IMR-90 (cell line): ENCODE measurements around the gene PRIMA1. TPM values are rescaled to one million over a fixed set of nuclear protein-coding genes. Genes with fewer than 3 reads are reported as not detected.

Experiments
- ATAC-seq: fragments of 200-7000 bp; cut with Tn5 transposase; 2 replicates; pipeline ENCODE4 v1.9.1; 2020; ENCODE audit warnings: low read depth, mild to moderate bottlenecking, moderate library complexity
- BruUV-seq: library from RNA; stranded (reverse); fragments of 400-500 nt; replicated peaks from 2 replicates; lab custom pipeline; 2021; lab: Mats Ljungman, UMichigan
- CTCF ChIA-PET: fragments of 300-600 bp; formaldehyde crosslinking; extraction: SDS; loops from one replicate; lab custom pipeline; 2021; ENCODE audit warnings: antibody characterized with exemption; lab: Yijun Ruan, JAX
- POLR2A ChIA-PET: fragments of 300-600 bp; sonication (Branson Sonifier 250); formaldehyde crosslinking; loops from one replicate; lab custom pipeline; 2022; ENCODE audit warnings: antibody characterized with exemption; ENCODE audit not compliant: unreplicated experiment; lab: Charles Lee
- DNase-seq: peaks from one replicate; pipeline ENCODE4 v3.0.0; 2013
- H2AFZ ChIP-seq: replicated peaks from 2 replicates; pipeline ENCODE3; 2013; ENCODE audit warnings: low read length, mild to moderate bottlenecking; ENCODE audit not compliant: poor library complexity
- H2AK5ac ChIP-seq: 2 replicates; pipeline ENCODE4 v1.6.1; 2013; ENCODE audit warnings: low read depth, low read length, inconsistent platforms
- H2AK9ac ChIP-seq: replicated peaks from 2 replicates; pipeline ENCODE3; 2013; ENCODE audit warnings: mild to moderate bottlenecking, low read depth, low read length, moderate library complexity; ENCODE audit not compliant: poor library complexity
- H2BK120ac ChIP-seq: 2 replicates; pipeline ENCODE4 v1.6.1; 2013; ENCODE audit warnings: low read depth, low read length, inconsistent platforms
- H2BK15ac ChIP-seq: 3 replicates; pipeline ENCODE4 v1.6.1; 2013; ENCODE audit warnings: low read depth, low read length, inconsistent platforms
- H2BK20ac ChIP-seq: 2 replicates; pipeline ENCODE4 v1.6.1; 2013; ENCODE audit warnings: low read depth, mild to moderate bottlenecking, inconsistent platforms, low read length, moderate library complexity
- H2BK5ac ChIP-seq: 2 replicates; pipeline ENCODE4 v1.6.1; 2013; ENCODE audit warnings: mild to moderate bottlenecking, low read depth, low read length, inconsistent platforms; ENCODE audit not compliant: poor library complexity, severe bottlenecking
- H3K14ac ChIP-seq: replicated peaks from 2 replicates; pipeline ENCODE4 v1.6.1; 2013; ENCODE audit warnings: low read depth, low read length, inconsistent platforms
- H3K18ac ChIP-seq: 2 replicates; pipeline ENCODE4 v1.6.1; 2013; ENCODE audit warnings: low read depth, low read length, control low read depth
- H3K23ac ChIP-seq: 2 replicates; pipeline ENCODE4 v1.6.1; 2013; ENCODE audit warnings: low read depth, low read length, inconsistent platforms
- H3K27ac ChIP-seq: 2 replicates; pipeline ENCODE4 v1.5.1; 2013; ENCODE audit warnings: mild to moderate bottlenecking, control low read depth, low read length; ENCODE audit not compliant: insufficient read depth
- H3K27me3 ChIP-seq: 2 replicates; pipeline ENCODE4 v1.6.1; 2013; ENCODE audit warnings: low read length; ENCODE audit not compliant: control insufficient read depth, insufficient read depth
- H3K36me3 ChIP-seq: 2 replicates; pipeline ENCODE4 v1.6.1; 2013; ENCODE audit warnings: low read length, mixed read lengths; ENCODE audit not compliant: control insufficient read depth, insufficient read depth
- H3K4ac ChIP-seq: 2 replicates; pipeline ENCODE4 v1.6.1; 2013; ENCODE audit warnings: low read depth, low read length, inconsistent platforms
- H3K4me1 ChIP-seq: 2 replicates; pipeline ENCODE4 v1.6.1; 2013; ENCODE audit warnings: low read length, mixed read lengths; ENCODE audit not compliant: control insufficient read depth, insufficient read depth
- H3K4me2 ChIP-seq: 2 replicates; pipeline ENCODE4 v1.6.1; 2013; ENCODE audit warnings: low read depth, mild to moderate bottlenecking, control low read depth, low read length, moderate library complexity
- H3K4me3 ChIP-seq: 2 replicates; pipeline ENCODE4 v1.5.1; 2013; ENCODE audit warnings: low read depth, mild to moderate bottlenecking, control low read depth, low read length, moderate library complexity; ENCODE audit not compliant: insufficient read depth
- H3K56ac ChIP-seq: 2 replicates; pipeline ENCODE4 v1.6.1; 2013; ENCODE audit warnings: low read length, inconsistent platforms; ENCODE audit not compliant: insufficient read depth; ENCODE audit errors: extremely low read depth
- H3K79me1 ChIP-seq, 2 experiments: 2 replicates each; pipeline ENCODE4 v1.6.1; 2013; ENCODE audit warnings: low read length in 2 of 2, inconsistent platforms in 1 of 2, low read depth in 1 of 2
- H3K9ac ChIP-seq: 2 replicates; pipeline ENCODE4 v1.6.1; 2013; ENCODE audit warnings: low read depth, low read length, control low read depth
- H3K9me1 ChIP-seq: 2 replicates; pipeline ENCODE4 v1.6.1; 2013; ENCODE audit warnings: low read length, inconsistent platforms; ENCODE audit not compliant: insufficient read depth
- H3K9me3 ChIP-seq: 2 replicates; pipeline ENCODE4 v1.6.1; 2013; ENCODE audit warnings: low read length; ENCODE audit not compliant: control insufficient read depth, insufficient read depth
- H4K20me1 ChIP-seq: 2 replicates; pipeline ENCODE4 v1.6.1; 2013; ENCODE audit warnings: low read length, inconsistent platforms; ENCODE audit not compliant: insufficient read depth
- H4K5ac ChIP-seq: 2 replicates; pipeline ENCODE4 v1.6.1; 2013; ENCODE audit warnings: mild to moderate bottlenecking, low read depth, low read length, control low read depth
- H4K8ac ChIP-seq, 2 experiments: 2 replicates each; pipeline ENCODE4 v1.6.1; 2013; ENCODE audit warnings: low read depth in 2 of 2, low read length in 2 of 2, control low read depth in 1 of 2, inconsistent platforms in 1 of 2
- H4K91ac ChIP-seq: 2 replicates; pipeline ENCODE4 v1.6.1; 2013; ENCODE audit warnings: low read depth, low read length, inconsistent platforms; ENCODE audit not compliant: insufficient read depth
- BHLHE40 ChIP-seq: fragments of 150-350 bp; IDR thresholded peaks from 2 replicates; pipeline ENCODE4 v1.6.1; 2016; ENCODE audit warnings: mild to moderate bottlenecking, low read depth, low read length
- CEBPB ChIP-seq: IDR thresholded peaks from 2 replicates; pipeline ENCODE4 v1.6.1; 2012; ENCODE audit warnings: low read depth, low read length, improper control_type of control experiment
- CHD1 ChIP-seq: IDR thresholded peaks from 2 replicates; pipeline ENCODE4 v1.6.1; 2012; ENCODE audit warnings: low read depth, low read length, improper control_type of control experiment
- ELK1 ChIP-seq: fragments of 150-350 bp; IDR thresholded peaks from 2 replicates; pipeline ENCODE4 v1.6.1; 2016; ENCODE audit warnings: low read depth, mild to moderate bottlenecking, low read length, moderate library complexity, borderline replicate concordance
- FOS ChIP-seq: fragments of 150-350 bp; IDR thresholded peaks from 2 replicates; pipeline ENCODE4 v1.6.1; 2016; ENCODE audit warnings: low read depth, low read length
- MAFK ChIP-seq: IDR thresholded peaks from 2 replicates; pipeline ENCODE4 v1.6.1; 2012; ENCODE audit warnings: low read depth, low read length, improper control_type of control experiment
- MAZ ChIP-seq: IDR thresholded peaks from 2 replicates; pipeline ENCODE4 v1.6.1; 2012; ENCODE audit warnings: low read depth, mild to moderate bottlenecking, low read length, improper control_type of control experiment, moderate library complexity, borderline replicate concordance
- MXI1 ChIP-seq: IDR thresholded peaks from 2 replicates; pipeline ENCODE4 v1.6.1; 2012; ENCODE audit warnings: low read depth, mild to moderate bottlenecking, low read length, moderate library complexity, borderline replicate concordance
- NFE2L2 ChIP-seq: fragments of 150-350 bp; IDR thresholded peaks from 2 replicates; pipeline ENCODE4 v1.6.1; 2016; ENCODE audit warnings: low read depth, mild to moderate bottlenecking, low read length
- POLR2A ChIP-seq: IDR thresholded peaks from 2 replicates; pipeline ENCODE4 v1.6.1; 2012; ENCODE audit warnings: mild to moderate bottlenecking, low read depth, low read length
- RAD21 ChIP-seq: IDR thresholded peaks from 2 replicates; pipeline ENCODE4 v1.6.1; 2012; ENCODE audit warnings: low read length, improper control_type of control experiment
- RCOR1 ChIP-seq: IDR thresholded peaks from 2 replicates; pipeline ENCODE4 v1.6.1; 2012; ENCODE audit warnings: mild to moderate bottlenecking, low read length, improper control_type of control experiment; ENCODE audit not compliant: insufficient replicate concordance
- RFX5 ChIP-seq: IDR thresholded peaks from 2 replicates; pipeline ENCODE4 v1.8.0; 2012; ENCODE audit warnings: low read depth, mild to moderate bottlenecking, low read length, moderate library complexity
- SMC3 ChIP-seq: fragments of 150-350 bp; IDR thresholded peaks from 2 replicates; pipeline ENCODE4 v1.6.1; 2016; ENCODE audit warnings: low read depth, mild to moderate bottlenecking, antibody characterized with exemption, low read length, moderate library complexity
- USF2 ChIP-seq: fragments of 150-350 bp; IDR thresholded peaks from 2 replicates; pipeline ENCODE4 v1.6.1; 2017; ENCODE audit warnings: mild to moderate bottlenecking, antibody characterized with exemption, low read length, low read depth
- WGBS, 2 experiments: methylation state at CpG; one replicate each; pipeline versions ENCODE4 v1.1.5 to v1.1.7; 2013; ENCODE audit warnings: missing lambda C conversion rate in 2 of 2; ENCODE audit not compliant: insufficient read length in 1 of 2; ENCODE audit errors: extremely low coverage in 2 of 2; 5-methylcytosine and 5-hydroxymethylcytosine counted together
- dilution Hi-C: fragments of 300-500 bp; cut with HindIII; formaldehyde crosslinking; loops from one replicate; pipeline ENCODE4 v1.14.3; 2018; ENCODE audit warnings: low sequenced_read_pairs; ENCODE audit not compliant: unreplicated experiment
- in situ Hi-C: fragments of 300-500 bp; cut with MboI; formaldehyde crosslinking; loops from 3 replicates; pipeline ENCODE4 v1.14.3; 2019; ENCODE audit warnings: low sequenced_read_pairs, inconsistent platforms, mixed read lengths
- intact Hi-C: fragments of 100-400 bp; cut with micrococcal nuclease; formaldehyde crosslinking; loops from 2 replicates; pipeline ENCODE4 v1.10.0; 2022
- polyA plus RNA-seq, 3 experiments: library from polyadenylated mRNA; depleted of rRNA; stranded (reverse); fragments of >200 nt; gene quantifications; 2 replicates each; pipeline ENCODE4 v1.2.3, GENCODE V29; 2012; ENCODE audit warnings: low replicate concordance in 1 of 3
- total RNA-seq: library from RNA; depleted of rRNA; stranded (reverse); fragments of >200 nt; gene quantifications from 2 replicates; pipeline ENCODE4 v1.2.3, GENCODE V29; 2012
- TF ChIP-seq, protein P1 (sequence below): conservative IDR thresholded peaks from 2 replicates; pipeline ENCODE4 v1.5.1; 2012; ENCODE audit warnings: mild to moderate bottlenecking, low read depth, low read length, improper control_type of control experiment

Gene PRIMA1
- total and polyA plus RNA-seq, 2 of the 4 experiments (the other 2 are of a cell fraction): not detected

- ChIA-PET POLR2A (no interaction called here), CTCF (no interaction called here)
- no peaks in the 10 kb centered on the region for H3K27me3 ChIP-seq
- H4K5ac ChIP-seq: no peak overlapping the region
- no peaks in the 10 kb centered on the region for H3K9me1 ChIP-seq
- H2BK20ac ChIP-seq: no peak overlapping the region
- no peak overlapping the region for H3K27ac ChIP-seq
- H3K4ac ChIP-seq: no peak overlapping the region
- no peak overlapping the region for H3K9ac ChIP-seq
- H2AK9ac ChIP-seq: no peak overlapping the region
- no peak overlapping the region for H3K4me3 ChIP-seq
- no peak overlapping the region for H2BK120ac ChIP-seq
- no peak overlapping the region for H4K8ac ChIP-seq
- no peak overlapping the region for H3K14ac ChIP-seq
- no peak overlapping the region for H2AFZ ChIP-seq
- no TSS peak for BruUV-seq
- no peak overlapping the region for H3K4me2 ChIP-seq
- no peak overlapping the region for H3K23ac ChIP-seq
- no peaks in the 10 kb centered on the region for H3K9me3 ChIP-seq
- dilution Hi-C loops (no loop called here), intact Hi-C loops (no loop called here), in situ Hi-C loops (no loop called here)
- H3K79me1 ChIP-seq: no peaks in the 10 kb centered on the region
- H2BK15ac ChIP-seq: no peak overlapping the region
- no peaks in the 10 kb centered on the region for H3K4me1 ChIP-seq
- ATAC-seq: no peak
- H2AK5ac ChIP-seq: no peak overlapping the region
- no peak overlapping the region for H4K91ac ChIP-seq
- no peak overlapping the region for H3K18ac ChIP-seq
- H3K36me3 ChIP-seq: no peaks in the 10 kb centered on the region
- no peak for DNase-seq
- H3K56ac ChIP-seq: no peak overlapping the region
- 58% methylated on average over 3 of the region's 16 CpGs; no CpG with 5 or more reads in 1 of the 2 experiments for WGBS, 2 experiments
- TF ChIP-seq RCOR1: no peak
- TF ChIP-seq ELK1: no peak
- TF ChIP-seq, protein P1, sequence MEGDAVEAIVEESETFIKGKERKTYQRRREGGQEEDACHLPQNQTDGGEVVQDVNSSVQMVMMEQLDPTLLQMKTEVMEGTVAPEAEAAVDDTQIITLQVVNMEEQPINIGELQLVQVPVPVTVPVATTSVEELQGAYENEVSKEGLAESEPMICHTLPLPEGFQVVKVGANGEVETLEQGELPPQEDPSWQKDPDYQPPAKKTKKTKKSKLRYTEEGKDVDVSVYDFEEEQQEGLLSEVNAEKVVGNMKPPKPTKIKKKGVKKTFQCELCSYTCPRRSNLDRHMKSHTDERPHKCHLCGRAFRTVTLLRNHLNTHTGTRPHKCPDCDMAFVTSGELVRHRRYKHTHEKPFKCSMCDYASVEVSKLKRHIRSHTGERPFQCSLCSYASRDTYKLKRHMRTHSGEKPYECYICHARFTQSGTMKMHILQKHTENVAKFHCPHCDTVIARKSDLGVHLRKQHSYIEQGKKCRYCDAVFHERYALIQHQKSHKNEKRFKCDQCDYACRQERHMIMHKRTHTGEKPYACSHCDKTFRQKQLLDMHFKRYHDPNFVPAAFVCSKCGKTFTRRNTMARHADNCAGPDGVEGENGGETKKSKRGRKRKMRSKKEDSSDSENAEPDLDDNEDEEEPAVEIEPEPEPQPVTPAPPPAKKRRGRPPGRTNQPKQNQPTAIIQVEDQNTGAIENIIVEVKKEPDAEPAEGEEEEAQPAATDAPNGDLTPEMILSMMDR: no peak
- TF ChIP-seq CHD1: no peak
- no peak for TF ChIP-seq MAFK
- no peak for TF ChIP-seq MAZ
- TF ChIP-seq FOS: no peak
- TF ChIP-seq BHLHE40: no peak
- no peak for TF ChIP-seq POLR2A
- no peak for TF ChIP-seq NFE2L2
- TF ChIP-seq RFX5: no peak
- TF ChIP-seq USF2: no peak
- no peak for TF ChIP-seq RAD21
- TF ChIP-seq SMC3: no peak
- TF ChIP-seq CEBPB: no peak
- TF ChIP-seq MXI1: no peak
- no peaks in the 10 kb centered on the region for H4K20me1 ChIP-seq
- H2BK5ac ChIP-seq: no peak overlapping the region
These were observed 97.1 kb downstream of the PRIMA1 start for GRCh38 chr14:93691042-93691780.
